ENCODE data around the gene RUBCN. TPM values are rescaled to one million over a fixed set of nuclear protein-coding genes. Genes with fewer than 3 reads are reported as not detected.

Gene RUBCN
- total and polyA plus RNA-seq, 10 of the 15 experiments (the other 5 are each of a cell fraction or from before 2014, with no cell fraction given): 15.5 to 79.9 (median 40.4) TPM

GRCh38 chr3:197734667-197735318 is 1.9 kb downstream of the RUBCN start (continued):
- TF ChIP-seq PKNOX1 (IDR thresholded peaks at IDR 0.05) (peak; percentile 85), RFX5 (IDR thresholded peaks at IDR 0.05; ENCODE audit: low read depth, low read length) (no peak), STAT1 (conservative IDR thresholded peaks at IDR 0.05) (0 out of 2 replicates have a peak, but pooled peaks have one; percentile 53), IRF5 (IDR thresholded peaks at IDR 0.05; ENCODE audit: borderline replicate concordance) (no peak), RCOR1 (conservative IDR thresholded peaks at IDR 0.05; ENCODE audit: low read depth, low read length) (peak; percentile 91; the same call in 1 of the 2 replicates), PAX5 (IDR thresholded peaks at IDR 0.05; ENCODE audit: borderline replicate concordance, low read depth, low read length) (peak; percentile 28; the same call in 1 of the 2 replicates)

GRCh38 chr3:197733042-197733441 is 3.7 kb downstream of the RUBCN start:
- WGBS (ENCODE audit: insufficient coverage, insufficient replicate concordance, low lambda C conversion rate, missing lambda C conversion rate): 97% methylated on average over 4 of the region's 4 CpGs
- POLR2A ChIA-PET: interaction anchor here (0.8 to 5.0 kb wide), 6 partner anchors 7 to 20 kb away, joined by 3 to 72 read pairs (median 10); no protein-coding TSS in a partner anchor
- intact Hi-C loops (cut with micrococcal nuclease; ENCODE audit: unreplicated experiment): no loop called here

More at GRCh38 chr3:197733042-197733441, 3.7 kb downstream of the RUBCN start:
- peaks cover 23% of the 10 kb centered on the region for H3K4me1 ChIP-seq (ENCODE audit: control insufficient read depth, insufficient read depth, low read length)
- H3K27me3 ChIP-seq (replicated peaks in 1 of 2; ENCODE audit: control insufficient read depth in 2 of 2, insufficient read depth in 2 of 2, low read length in 1 of 2): no peaks in the 10 kb centered on the region
- SMC1A ChIA-PET (ENCODE audit: uncharacterized antibody, unreplicated experiment): interaction anchor here (0.7 to 4.9 kb wide), 8 partner anchors 9 to 68 kb away, joined by 3 to 127 read pairs (median 4); partner anchors contain the start of gene FYTTD1
- FAIRE-seq: no peak
- in situ Hi-C loops (cut with MboI): no loop called here
- RAD21 ChIA-PET (ENCODE audit: unreplicated experiment): interaction anchor here (0.6 to 4.6 kb wide), 8 partner anchors 9 to 63 kb away, joined by 3 to 57 read pairs (median 3); partner anchors contain the start of gene FYTTD1
- H3K9me3 ChIP-seq (replicated peaks; ENCODE audit: control insufficient read depth, insufficient read depth, low read length): no peaks in the 10 kb centered on the region; the same call in 2 of the 3 replicates
- DNase-seq (ENCODE audit: low read depth, low spot score): no peak
- no peak overlapping the region for H3K9ac ChIP-seq (ENCODE audit: control insufficient read depth, insufficient read depth, low read length)
- H3K79me2 ChIP-seq (ENCODE audit: control insufficient read depth, insufficient read depth, low read length): peaks cover 79% of the 10 kb centered on the region
- no peak for ATAC-seq
- H3K27ac ChIP-seq (ENCODE audit: control insufficient read depth, insufficient read depth): peak overlapping the region; percentile 95
- peak overlapping the region; percentile 62 for H3K4me3 ChIP-seq
- no peaks in the 10 kb centered on the region for H4K20me1 ChIP-seq (ENCODE audit: control insufficient read depth, insufficient read depth)
- no peak overlapping the region for H2AFZ ChIP-seq (ENCODE audit: control insufficient read depth, low read depth, low read length)
- BruUV-seq (replicated peaks): no TSS peak
- peaks cover 0 to 6% of the 10 kb centered on the region in 2 experiments; a peak in 2 of 4 replicates for H3K36me3 ChIP-seq (ENCODE audit: control insufficient read depth in 2 of 2, insufficient read depth in 2 of 2, low read length in 1 of 2)
- TF ChIP-seq BRCA1 (IDR thresholded peaks at IDR 0.05; ENCODE audit: low read depth, low read length) (no peak), IRF5 (IDR thresholded peaks at IDR 0.05; ENCODE audit: borderline replicate concordance) (no peak), IRF4 (IDR thresholded peaks at IDR 0.05; ENCODE audit: low read depth, low read length) (no peak), SMAD5 (IDR thresholded peaks at IDR 0.05; ENCODE audit: low read depth) (no peak), POLR2AphosphoS5 (IDR thresholded peaks at IDR 0.05; ENCODE audit: low read length) (no peak), SIN3A (IDR thresholded peaks at IDR 0.05; ENCODE audit: low read depth, low read length) (no peak)
- CTCF ChIA-PET: interaction anchor here (0.9 to 5.4 kb wide), 6 partner anchors 8 to 69 kb away, joined by 3 to 37 read pairs (median 4); no protein-coding TSS in a partner anchor
- peak overlapping the region; percentile 9 for H3K4me2 ChIP-seq (ENCODE audit: control insufficient read depth, insufficient read depth)

All from GM12878 (cell line).